NB4 (cell line): ENCODE data around the gene GATA5.

ENCODE experiments used
- MYC ChIP-seq: IDR thresholded peaks from 2 replicates; pipeline ENCODE4 v1.6.1; 2011; ENCODE audit warnings: low read depth, low read length
- POLR2A ChIP-seq: IDR thresholded peaks from 2 replicates; pipeline ENCODE4 v1.6.1; 2011; ENCODE audit warnings: mild to moderate bottlenecking; ENCODE audit not compliant: insufficient read length; ENCODE audit errors: extremely low read depth
- TF ChIP-seq, protein P1 (sequence below): IDR thresholded peaks from one replicate; pipeline ENCODE4 v1.5.1; 2012; ENCODE audit warnings: low read depth, low read length
- TF ChIP-seq, protein P2 (sequence below): IDR thresholded peaks from 2 replicates; pipeline ENCODE4 v1.6.1; 2011; ENCODE audit warnings: low read depth, low read length

DNA sequence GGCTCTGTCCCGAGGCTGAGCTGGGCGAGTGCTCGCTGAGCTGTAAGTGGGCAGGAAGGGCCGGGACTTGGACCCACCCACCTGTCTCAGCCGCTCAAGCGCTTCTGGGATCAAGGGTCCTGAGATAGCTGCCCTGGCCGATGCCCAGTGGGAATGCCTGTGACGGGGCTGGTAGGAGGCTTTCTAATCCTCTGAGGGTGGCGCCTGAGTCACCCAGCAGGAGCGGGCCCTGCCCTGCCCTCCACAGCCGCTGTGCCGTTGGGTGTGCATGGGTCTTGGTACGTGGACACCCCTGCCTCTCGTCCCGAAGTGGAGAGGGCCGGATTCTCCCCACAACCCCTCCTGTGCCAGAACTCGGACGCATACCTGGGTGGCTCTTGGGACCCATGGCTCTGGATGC is 43.1 kb upstream of the GATA5 start:
- TF ChIP-seq, protein P1, sequence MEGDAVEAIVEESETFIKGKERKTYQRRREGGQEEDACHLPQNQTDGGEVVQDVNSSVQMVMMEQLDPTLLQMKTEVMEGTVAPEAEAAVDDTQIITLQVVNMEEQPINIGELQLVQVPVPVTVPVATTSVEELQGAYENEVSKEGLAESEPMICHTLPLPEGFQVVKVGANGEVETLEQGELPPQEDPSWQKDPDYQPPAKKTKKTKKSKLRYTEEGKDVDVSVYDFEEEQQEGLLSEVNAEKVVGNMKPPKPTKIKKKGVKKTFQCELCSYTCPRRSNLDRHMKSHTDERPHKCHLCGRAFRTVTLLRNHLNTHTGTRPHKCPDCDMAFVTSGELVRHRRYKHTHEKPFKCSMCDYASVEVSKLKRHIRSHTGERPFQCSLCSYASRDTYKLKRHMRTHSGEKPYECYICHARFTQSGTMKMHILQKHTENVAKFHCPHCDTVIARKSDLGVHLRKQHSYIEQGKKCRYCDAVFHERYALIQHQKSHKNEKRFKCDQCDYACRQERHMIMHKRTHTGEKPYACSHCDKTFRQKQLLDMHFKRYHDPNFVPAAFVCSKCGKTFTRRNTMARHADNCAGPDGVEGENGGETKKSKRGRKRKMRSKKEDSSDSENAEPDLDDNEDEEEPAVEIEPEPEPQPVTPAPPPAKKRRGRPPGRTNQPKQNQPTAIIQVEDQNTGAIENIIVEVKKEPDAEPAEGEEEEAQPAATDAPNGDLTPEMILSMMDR, result no peak
- TF ChIP-seq POLR2A, result no peak
- TF ChIP-seq, protein P2, sequence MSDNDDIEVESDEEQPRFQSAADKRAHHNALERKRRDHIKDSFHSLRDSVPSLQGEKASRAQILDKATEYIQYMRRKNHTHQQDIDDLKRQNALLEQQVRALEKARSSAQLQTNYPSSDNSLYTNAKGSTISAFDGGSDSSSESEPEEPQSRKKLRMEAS, result no peak
- no peak for TF ChIP-seq MYC
